ENCODE measurements around the gene NDUFS8. TPM values are rescaled to one million over a fixed set of nuclear protein-coding genes. Genes with fewer than 3 reads are reported as not detected.
A peak's percentile ranks its signal among the peaks of the same experiment; 100 is the strongest.

Gene NDUFS8
- total RNA-seq, 1 experiment from 2014 or later = 166 TPM

GRCh38 chr11:68013611-68014156, 16.8 kb upstream of the NDUFS8 start:
- peak overlapping the region; percentile 97 for H3K27ac Mint-ChIP-seq (ENCODE audit: unreplicated experiment)
- H3K36me3 Mint-ChIP-seq (ENCODE audit: insufficient read depth, unreplicated experiment) = peaks cover 89% of the 10 kb centered on the region
- no peak for DNase-seq
- H3K4me1 Mint-ChIP-seq (ENCODE audit: low read depth, unreplicated experiment) = peaks cover 96% of the 10 kb centered on the region
- intact Hi-C loops (cut with micrococcal nuclease; ENCODE audit: unreplicated experiment) = no loop called here
- no peak for TF ChIP-seq CTCF (IDR thresholded peaks at IDR 0.05; ENCODE audit: unreplicated experiment)
- CTCF ChIA-PET = interaction anchor here (0.6 to 1.0 kb wide), 4 partner anchors 93 to 191 kb away, joined by 3 to 8 read pairs (median 5); no protein-coding TSS in a partner anchor
- H3K27me3 Mint-ChIP-seq (ENCODE audit: unreplicated experiment) = no peaks in the 10 kb centered on the region
- no peaks in the 10 kb centered on the region for H3K9me3 Mint-ChIP-seq (ENCODE audit: low read depth, unreplicated experiment)
- peak overlapping the region; percentile 88 for H3K4me3 Mint-ChIP-seq (ENCODE audit: low read depth, unreplicated experiment)
- BruUV-seq (replicated peaks) = TSS peak; percentile 1

- TF ChIP-seq CTCF (IDR thresholded peaks at IDR 0.05; ENCODE audit: unreplicated experiment) = no peak
- Mint-ChIP-seq H3K36me3 (ENCODE audit: insufficient read depth, unreplicated experiment) (peaks cover 89% of the 10 kb centered on the region), H3K4me3 (ENCODE audit: low read depth, unreplicated experiment) (peak overlapping the region; percentile 88), H3K4me1 (ENCODE audit: low read depth, unreplicated experiment) (peaks cover 90% of the 10 kb centered on the region), H3K27ac (ENCODE audit: unreplicated experiment) (peak overlapping the region; percentile 97), H3K27me3 (ENCODE audit: unreplicated experiment) (no peaks in the 10 kb centered on the region), H3K9me3 (ENCODE audit: low read depth, unreplicated experiment) (no peaks in the 10 kb centered on the region)
- intact Hi-C loops (cut with micrococcal nuclease; ENCODE audit: unreplicated experiment) = no loop called here
- BruUV-seq (replicated peaks) = no TSS peak
- CTCF ChIA-PET = no interaction called here
- DNase-seq = peak; percentile 96
Measured at GRCh38 chr11:68014157-68014946, 16.1 kb upstream of the NDUFS8 start.

GRCh38 chr11:68014947-68015447, 15.5 kb upstream of the NDUFS8 start:
- peaks cover 83% of the 10 kb centered on the region for H3K36me3 Mint-ChIP-seq (ENCODE audit: insufficient read depth, unreplicated experiment)
- no peaks in the 10 kb centered on the region for H3K27me3 Mint-ChIP-seq (ENCODE audit: unreplicated experiment)
- intact Hi-C loops (cut with micrococcal nuclease; ENCODE audit: unreplicated experiment) = no loop called here
- CTCF ChIA-PET = no interaction called here
- no TSS peak for BruUV-seq (replicated peaks)
- H3K4me3 Mint-ChIP-seq (ENCODE audit: low read depth, unreplicated experiment) = peak overlapping the region; percentile 88
- H3K27ac Mint-ChIP-seq (ENCODE audit: unreplicated experiment) = peak overlapping the region; percentile 97
- no peak for TF ChIP-seq CTCF (IDR thresholded peaks at IDR 0.05; ENCODE audit: unreplicated experiment)
- peaks cover 87% of the 10 kb centered on the region for H3K4me1 Mint-ChIP-seq (ENCODE audit: low read depth, unreplicated experiment)
- no peaks in the 10 kb centered on the region for H3K9me3 Mint-ChIP-seq (ENCODE audit: low read depth, unreplicated experiment)
- DNase-seq = no peak

GRCh38 chr11:68015467-68015866, 15.0 kb upstream of the NDUFS8 start:
- no peak for TF ChIP-seq CTCF (IDR thresholded peaks at IDR 0.05; ENCODE audit: unreplicated experiment)
- peak overlapping the region; percentile 88 for H3K4me3 Mint-ChIP-seq (ENCODE audit: low read depth, unreplicated experiment)
- CTCF ChIA-PET = no interaction called here
- no TSS peak for BruUV-seq (replicated peaks)
- H3K9me3 Mint-ChIP-seq (ENCODE audit: low read depth, unreplicated experiment) = no peaks in the 10 kb centered on the region
- H3K36me3 Mint-ChIP-seq (ENCODE audit: insufficient read depth, unreplicated experiment) = peaks cover 83% of the 10 kb centered on the region
- H3K27me3 Mint-ChIP-seq (ENCODE audit: unreplicated experiment) = no peaks in the 10 kb centered on the region
- peaks cover 87% of the 10 kb centered on the region for H3K4me1 Mint-ChIP-seq (ENCODE audit: low read depth, unreplicated experiment)
- H3K27ac Mint-ChIP-seq (ENCODE audit: unreplicated experiment) = peak overlapping the region; percentile 97
- intact Hi-C loops (cut with micrococcal nuclease; ENCODE audit: unreplicated experiment) = no loop called here
- no peak for DNase-seq

Data from Calu3 (cell line).